HUES64 (cell line): ENCODE measurements around the gene ERBB2.

Experiments
- H3K27ac ChIP-seq: 2 replicates; pipeline ENCODE4 v1.7.0; 2013; ENCODE audit warnings: low read depth, low read length, inconsistent platforms
- H3K27me3 ChIP-seq: 2 replicates; pipeline ENCODE4 v1.6.1; 2013; ENCODE audit warnings: mild to moderate bottlenecking, low read length; ENCODE audit not compliant: insufficient read depth
- H3K36me3 ChIP-seq: 2 replicates; pipeline ENCODE4 v1.6.1; 2013; ENCODE audit warnings: mild to moderate bottlenecking, low read length; ENCODE audit not compliant: insufficient read depth
- H3K4me1 ChIP-seq: 2 replicates; pipeline ENCODE4 v1.6.1; 2013; ENCODE audit warnings: mild to moderate bottlenecking, low read length, moderate library complexity; ENCODE audit not compliant: insufficient read depth
- H3K4me3 ChIP-seq: 2 replicates; pipeline ENCODE4 v1.5.1; 2013; ENCODE audit warnings: mild to moderate bottlenecking, low read length, moderate library complexity
- H3K9ac ChIP-seq: 2 replicates; pipeline ENCODE4 v1.6.1; 2013; ENCODE audit warnings: mild to moderate bottlenecking, low read depth, low read length
- H3K9me3 ChIP-seq: 2 replicates; pipeline ENCODE4 v1.6.1; 2013; ENCODE audit warnings: low read depth, low read length; ENCODE audit not compliant: insufficient read depth
- WGBS: fragments of 150-250, 120-280 bp; methylation state at CpG from one replicate; pipeline ENCODE4 v1.1.7; 2013; ENCODE audit warnings: missing lambda C conversion rate; 5-methylcytosine and 5-hydroxymethylcytosine counted together

The ERBB2 gene

GRCh38 chr17:39777534-39778365, 77.9 kb downstream of the ERBB2 start:
- H3K4me1 ChIP-seq = no peaks in the 10 kb centered on the region
- no peaks in the 10 kb centered on the region for H3K27me3 ChIP-seq
- no peaks in the 10 kb centered on the region for H3K9me3 ChIP-seq
- H3K36me3 ChIP-seq = no peaks in the 10 kb centered on the region
- H3K9ac ChIP-seq = no peak overlapping the region
- H3K4me3 ChIP-seq = no peak overlapping the region
- 84% methylated on average over 11 of the region's 11 CpGs for WGBS
- H3K27ac ChIP-seq = no peak overlapping the region
